Adrenal gland (tissue), 5 donors: ENCODE results near the gene ZNF488.

Experiments used
- POLR2A ChIP-seq, 2 donors: fragments of 450-650 bp; IDR thresholded peaks; one replicate each; pipeline ENCODE4 v1.6.1; 2017; ENCODE audit warnings: antibody characterized with exemption in 2 of 2, mild to moderate bottlenecking in 2 of 2, moderate library complexity in 1 of 2
- TF ChIP-seq, protein P1 (sequence below), 6 experiments: fragments of 450-650 bp in 4 of 6; fragments of 200-600 bp in 2 of 6; sonication (generic) in 1 of 6; IDR thresholded peaks; 1 replicate in 5 of 6; 2 replicates in 1 of 6; pipeline versions ENCODE4 v1.5.1 to v1.8.0; 2016 to 2021; ENCODE audit warnings: antibody characterized with exemption in 6 of 6, mild to moderate bottlenecking in 2 of 6, moderate library complexity in 1 of 6
- donor health status: DM: no; HTN: no; CAD: no.

- TF ChIP-seq, protein P1, sequence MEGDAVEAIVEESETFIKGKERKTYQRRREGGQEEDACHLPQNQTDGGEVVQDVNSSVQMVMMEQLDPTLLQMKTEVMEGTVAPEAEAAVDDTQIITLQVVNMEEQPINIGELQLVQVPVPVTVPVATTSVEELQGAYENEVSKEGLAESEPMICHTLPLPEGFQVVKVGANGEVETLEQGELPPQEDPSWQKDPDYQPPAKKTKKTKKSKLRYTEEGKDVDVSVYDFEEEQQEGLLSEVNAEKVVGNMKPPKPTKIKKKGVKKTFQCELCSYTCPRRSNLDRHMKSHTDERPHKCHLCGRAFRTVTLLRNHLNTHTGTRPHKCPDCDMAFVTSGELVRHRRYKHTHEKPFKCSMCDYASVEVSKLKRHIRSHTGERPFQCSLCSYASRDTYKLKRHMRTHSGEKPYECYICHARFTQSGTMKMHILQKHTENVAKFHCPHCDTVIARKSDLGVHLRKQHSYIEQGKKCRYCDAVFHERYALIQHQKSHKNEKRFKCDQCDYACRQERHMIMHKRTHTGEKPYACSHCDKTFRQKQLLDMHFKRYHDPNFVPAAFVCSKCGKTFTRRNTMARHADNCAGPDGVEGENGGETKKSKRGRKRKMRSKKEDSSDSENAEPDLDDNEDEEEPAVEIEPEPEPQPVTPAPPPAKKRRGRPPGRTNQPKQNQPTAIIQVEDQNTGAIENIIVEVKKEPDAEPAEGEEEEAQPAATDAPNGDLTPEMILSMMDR (IDR thresholded peaks at IDR 0.05) = no peak
- no peak for TF ChIP-seq POLR2A (IDR thresholded peaks at IDR 0.05)
Observed at GRCh38 chr10:47364911-47365310, 19.2 kb downstream of the ZNF488 start.
